GM21786 (cell line): ENCODE results near the gene MINDY4B.
"Not testable (repeated sequence)": the region's sequence is repeated elsewhere in the genome, so short reads cannot be mapped to it uniquely, and the experiment has no call there.

Experiments
- ATAC-seq: cut with Tn5 transposase; IDR thresholded peaks from one replicate; pipeline ENCODE4 v1.9.1; 2021; ENCODE audit not compliant: unreplicated experiment

The MINDY4B gene

DNA sequence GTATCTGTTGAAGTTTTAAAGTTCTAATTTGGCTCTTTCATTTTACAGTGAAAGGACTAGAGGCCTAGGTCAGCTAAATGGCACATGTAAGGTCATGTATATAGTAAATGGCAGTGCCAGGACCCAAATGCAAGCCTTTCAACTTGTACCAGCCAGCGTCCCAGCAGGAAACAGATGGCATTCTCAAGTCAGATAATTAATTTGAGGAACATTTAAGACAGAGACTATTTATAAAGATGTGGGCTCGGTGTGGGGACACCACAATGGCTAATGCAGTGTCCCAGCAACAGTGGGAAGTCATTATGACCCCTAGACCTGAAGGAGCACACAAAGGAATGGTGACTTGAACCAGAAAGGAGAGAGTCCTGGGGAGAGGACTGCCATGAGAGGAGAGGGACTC is 6.1 kb downstream of the MINDY4B start:
- ATAC-seq = no peak

DNA sequence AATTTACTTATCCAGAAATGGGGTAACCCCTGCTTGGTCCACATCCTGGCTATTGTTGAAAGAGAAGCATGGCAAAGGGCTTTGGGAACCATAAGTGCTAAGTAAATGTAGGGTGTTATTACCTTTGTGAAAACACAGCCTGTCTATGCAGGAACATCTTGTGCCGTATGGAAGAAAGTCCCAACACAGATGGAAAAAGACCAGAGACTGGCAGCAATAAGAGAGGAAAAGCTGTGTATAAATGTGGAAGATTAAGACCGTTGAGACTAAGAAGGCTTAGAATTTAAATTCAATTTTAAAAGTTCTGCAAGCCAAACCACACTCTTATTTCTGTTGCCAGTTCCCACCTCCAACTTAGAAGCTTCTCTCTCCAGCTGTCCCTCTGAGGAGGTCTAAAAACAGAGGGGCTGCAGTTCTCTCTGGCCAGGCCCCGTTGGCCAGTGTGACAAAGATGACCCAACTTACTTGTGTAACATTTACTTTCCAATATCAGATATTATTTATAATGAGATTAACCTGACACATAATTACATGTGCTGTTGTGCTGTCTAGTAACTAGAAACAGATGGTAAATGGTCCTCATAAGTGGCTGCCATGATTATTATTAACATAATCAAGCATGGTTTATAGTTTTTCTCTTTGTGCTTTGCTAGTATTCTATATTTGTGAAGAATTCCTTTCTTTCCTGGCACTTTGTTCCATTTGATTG is 7.0 kb downstream of the MINDY4B start:
- ATAC-seq = no peak

DNA sequence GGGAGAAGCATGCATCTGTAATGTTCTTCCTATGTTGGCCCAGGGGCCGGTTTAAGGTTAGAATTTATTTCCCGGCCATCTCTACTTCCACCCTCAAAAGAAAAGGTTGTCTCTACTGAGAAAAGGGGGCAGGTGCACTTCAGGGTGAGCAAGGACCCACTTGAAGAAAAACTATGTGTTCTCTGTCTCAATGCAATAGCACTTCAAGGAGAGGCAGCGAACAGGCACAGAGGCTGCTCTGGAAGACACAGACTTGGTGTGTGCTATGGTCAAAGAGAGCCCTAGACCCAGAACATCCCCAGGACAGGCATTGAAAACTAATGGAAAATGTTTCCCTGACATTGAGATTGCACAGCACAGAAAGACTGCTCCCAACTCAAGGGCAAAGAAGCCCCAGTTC is 7.6 kb downstream of the MINDY4B start:
- ATAC-seq = no peak

DNA sequence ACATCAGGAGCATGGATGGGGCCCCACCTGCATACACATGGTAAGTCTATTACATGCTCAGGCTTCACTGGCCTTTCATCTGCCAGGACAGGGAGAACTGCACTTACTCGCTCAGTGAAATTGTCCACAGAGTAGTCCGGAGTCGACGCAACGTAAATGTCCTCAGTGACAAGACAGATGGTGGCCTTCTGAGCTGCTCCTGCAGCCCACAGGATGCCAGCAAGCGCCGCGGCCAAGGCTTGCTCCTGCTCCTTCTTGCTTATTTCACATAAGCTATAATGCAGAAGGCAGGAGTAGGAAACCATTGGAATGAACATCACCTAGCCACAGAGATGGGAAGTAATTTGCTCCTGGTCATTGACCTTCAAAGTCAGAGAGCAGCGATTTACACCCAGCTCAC is 14.4 kb downstream of the MINDY4B start:
- ATAC-seq = no peak

DNA sequence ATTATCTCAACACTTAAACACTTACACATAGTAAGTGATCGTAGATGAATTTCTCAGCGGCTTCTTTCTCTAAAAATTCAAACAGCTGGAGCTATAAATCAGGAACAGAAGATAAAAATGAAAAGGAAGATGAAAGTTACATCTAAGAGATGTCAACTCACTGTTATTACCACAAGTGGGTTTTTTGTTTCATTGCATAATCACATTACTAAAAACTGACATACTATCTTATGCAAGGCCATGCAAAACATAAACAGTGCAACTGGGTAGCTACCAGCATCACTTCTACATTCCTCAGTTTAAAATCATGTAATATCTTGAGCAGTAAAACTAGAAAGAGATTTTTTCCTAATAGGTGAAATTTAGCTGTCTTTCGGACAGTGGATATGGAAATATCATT is 14.9 kb downstream of the MINDY4B start:
- no peak for ATAC-seq

DNA sequence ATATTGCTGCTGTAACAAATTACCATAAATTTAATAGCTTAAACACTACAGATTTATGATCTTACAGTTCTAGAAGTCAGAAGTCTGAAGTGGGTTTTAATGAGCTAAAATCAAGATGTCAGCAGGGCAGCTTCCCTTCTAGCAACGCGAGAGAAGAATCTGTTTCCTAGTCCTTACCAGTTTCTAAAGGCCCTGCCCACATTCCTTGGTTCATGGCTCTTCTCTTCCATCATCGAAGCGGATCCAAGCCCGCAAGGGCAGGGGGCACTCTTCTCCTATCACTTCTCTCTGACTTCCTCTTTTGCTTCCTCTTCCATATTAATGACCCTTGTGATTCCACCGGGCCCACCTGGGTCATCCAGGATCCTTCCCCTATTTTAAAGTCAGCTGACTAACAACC is 16.1 kb downstream of the MINDY4B start:
- no peak for ATAC-seq

DNA sequence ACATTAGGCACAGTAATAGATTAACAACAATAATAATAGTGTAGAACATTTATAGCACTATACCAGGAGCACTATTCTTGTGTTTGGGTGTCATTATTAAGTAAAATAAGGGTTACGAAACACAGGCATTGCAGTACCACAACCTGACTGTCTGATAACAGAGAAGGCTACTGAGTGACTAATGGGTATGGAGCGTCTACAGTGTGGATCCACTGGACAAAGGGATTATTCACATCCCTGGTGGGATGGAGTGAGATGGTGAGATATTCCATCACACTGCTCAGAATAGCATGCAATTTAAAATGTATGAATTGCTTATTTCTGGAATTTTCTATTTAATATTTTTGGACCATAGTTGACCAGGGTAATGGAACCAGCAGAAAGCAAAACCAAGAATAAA is 18.2 kb downstream of the MINDY4B start:
- no peak for ATAC-seq

DNA sequence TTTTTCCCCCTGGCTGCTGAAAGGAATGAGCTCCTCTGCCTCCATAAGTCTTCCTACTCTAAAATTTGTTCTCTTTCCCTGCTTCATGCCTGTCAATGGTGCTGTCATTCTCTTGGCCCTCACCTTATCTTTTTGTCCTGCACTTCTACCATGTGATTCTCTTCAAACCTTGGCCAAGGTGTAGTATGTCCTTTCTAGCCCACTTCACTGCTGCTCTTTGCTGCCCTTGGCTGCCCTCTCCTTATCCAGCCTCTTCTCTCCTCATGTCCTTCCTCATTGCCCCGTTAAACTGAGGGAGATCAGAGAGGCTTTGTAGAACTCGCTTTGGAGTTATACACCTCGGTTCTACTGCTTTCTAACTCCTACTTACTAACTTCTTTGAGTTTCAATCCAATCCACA is 19.7 kb downstream of the MINDY4B start:
- no peak for ATAC-seq

DNA sequence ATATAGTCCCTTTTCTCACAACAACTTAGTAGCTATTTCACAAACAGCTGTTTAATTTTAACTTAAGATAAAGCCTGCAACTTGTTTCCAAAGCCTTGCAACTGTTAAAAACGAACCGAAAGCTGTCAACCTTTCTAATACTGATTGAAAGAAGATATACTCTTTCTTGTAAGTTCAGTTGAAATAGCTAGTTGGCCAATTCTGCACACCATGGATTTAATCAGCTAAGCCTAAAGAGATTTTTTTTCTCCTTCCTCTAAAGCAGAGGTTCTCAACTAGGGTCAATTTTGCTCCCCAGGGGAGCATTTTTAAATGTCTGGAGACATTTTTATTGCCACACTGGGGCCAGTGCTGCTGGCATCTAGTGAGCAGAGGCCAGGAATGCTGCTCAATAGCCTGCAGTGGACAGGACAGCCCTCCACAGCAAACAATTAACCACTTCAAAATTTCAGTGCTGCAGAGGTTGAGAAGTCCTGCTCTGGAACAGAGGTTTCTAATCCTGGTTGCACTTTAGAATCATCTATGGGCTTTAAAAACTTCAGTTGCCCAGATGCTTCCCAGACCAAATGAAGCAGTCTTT is 26.2 kb downstream of the MINDY4B start:
- no peak for ATAC-seq

DNA sequence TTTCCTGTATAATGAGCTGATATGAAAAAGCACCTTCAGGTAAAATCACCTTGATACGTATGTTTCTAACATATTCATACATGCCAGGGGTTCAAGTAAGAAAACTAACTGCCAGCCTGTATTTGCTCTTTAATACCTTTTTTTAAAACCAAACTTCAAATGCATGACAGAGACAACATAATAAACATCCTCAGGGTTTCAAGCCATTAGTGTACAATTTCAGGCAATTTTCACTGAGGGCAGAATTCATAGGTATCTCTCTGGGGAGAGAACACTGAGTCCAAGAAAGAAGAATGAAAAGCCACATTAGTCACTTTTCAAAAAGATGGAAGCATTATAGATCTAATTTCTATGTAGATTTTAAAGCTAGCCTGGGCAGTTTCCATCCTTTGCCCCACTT is 26.9 kb downstream of the MINDY4B start:
- no peak for ATAC-seq

DNA sequence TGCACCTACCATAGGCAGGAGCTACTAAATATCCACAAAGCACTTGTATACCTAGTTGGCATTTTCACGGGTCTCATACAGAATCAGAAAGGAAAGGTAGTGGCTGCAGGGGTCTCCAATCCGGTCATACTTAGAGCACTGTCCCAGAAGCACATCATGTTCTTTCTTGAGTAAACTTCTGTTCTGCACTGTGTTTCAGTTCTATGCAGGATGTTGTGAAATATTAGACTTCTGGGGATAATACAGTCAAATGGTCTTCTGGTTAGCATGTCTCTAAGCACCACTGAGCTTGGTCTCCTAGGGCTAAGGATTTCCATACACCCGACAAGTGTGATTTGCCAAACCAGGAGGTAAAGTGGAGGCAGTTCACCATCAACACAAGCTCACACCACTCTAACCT is 27.9 kb downstream of the MINDY4B start:
- ATAC-seq = no peak

DNA sequence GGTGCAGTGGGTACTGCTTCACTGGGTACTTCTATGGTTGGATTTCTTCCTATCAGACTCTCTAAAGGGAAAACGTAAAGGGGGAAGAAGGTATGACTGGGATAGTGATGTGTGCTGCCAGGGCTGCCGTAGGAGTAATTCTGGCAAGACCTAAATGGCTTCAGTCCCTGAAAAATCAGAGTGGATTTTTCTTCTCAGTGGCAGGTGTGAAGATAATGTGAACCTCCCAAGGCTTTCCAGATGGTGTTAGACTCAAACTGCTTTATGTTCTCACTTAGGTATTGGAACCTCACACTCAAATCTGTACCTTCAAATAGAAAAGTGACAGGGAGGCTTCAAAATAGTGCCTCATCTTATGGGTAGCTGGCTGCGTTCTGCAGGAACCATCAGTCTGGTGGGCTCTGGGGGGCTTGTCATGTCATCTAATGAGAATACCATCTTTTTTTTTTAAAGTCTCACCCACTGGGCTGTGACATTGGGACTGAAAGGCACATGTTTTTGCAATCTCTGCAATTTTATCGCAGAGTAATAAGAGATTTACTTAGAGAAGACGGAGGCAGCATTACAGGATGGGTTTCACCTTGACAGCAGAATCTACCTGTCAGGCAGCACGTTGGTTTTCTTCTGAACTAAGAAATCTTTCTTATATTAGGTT is 28.5 kb downstream of the MINDY4B start:
- ATAC-seq = no peak

DNA sequence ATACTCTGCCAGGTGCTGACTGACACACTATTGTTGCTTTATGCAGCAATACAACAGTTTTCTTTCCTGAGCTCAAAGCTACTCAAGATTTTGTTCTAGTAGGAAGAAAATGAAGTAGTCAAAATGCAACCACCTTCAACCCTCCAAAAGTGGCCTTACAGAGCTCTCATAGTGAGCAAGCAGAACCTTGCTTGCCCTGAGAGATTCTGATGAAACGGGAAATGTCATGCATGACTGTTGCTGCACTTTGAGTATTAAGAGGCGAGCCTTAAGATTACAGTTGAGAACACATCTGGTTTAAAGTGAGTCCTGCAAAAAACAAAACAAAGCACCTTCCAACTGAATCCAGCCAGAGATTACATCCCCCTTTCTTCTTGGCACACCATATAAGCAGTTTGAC is 29.7 kb downstream of the MINDY4B start:
- ATAC-seq = no peak

DNA sequence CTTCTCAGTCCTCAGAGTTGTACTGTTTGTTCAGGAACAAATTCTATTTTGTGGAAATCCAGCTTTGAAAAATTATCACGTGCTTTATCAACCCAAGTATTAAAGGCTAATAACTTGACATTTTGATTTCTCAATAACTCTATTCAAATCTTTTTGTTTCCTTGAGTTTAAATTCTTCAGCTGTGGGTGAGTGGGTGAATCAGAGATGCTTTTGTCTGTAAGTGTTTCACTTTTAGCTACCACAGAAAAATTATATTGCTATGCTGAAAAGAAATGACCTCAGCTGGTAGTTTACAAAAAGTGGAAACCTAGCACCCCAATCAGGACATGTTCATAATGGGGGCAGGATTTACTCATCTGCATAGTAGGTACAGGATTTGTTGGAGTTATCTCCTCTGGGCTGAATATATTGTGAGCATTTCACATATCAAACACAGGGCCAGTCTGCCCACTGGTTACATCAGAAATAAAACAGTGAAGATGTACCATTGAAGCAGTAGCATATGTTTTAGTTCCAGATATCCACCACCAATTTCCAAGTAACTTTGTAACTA is 30.5 kb downstream of the MINDY4B start:
- ATAC-seq = no peak

DNA sequence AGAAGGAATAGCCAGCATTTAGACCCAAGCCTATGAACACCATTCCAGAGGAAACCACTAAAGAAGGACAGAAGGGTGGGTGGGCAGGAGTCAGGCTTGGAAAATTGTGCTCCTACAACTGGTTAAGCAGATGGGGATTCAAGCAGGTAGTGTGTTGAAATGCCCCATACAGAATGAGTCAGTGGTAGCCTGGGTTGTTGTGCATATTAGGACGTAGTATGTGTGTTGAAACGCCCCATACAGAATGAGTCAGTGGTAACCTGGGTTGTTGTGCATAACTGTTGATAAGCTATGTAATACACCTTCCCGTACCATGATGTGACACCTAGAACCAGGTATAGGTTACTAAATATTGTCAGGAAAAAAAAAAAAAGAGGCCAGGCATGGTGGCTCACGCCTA is 34.0 kb downstream of the MINDY4B start:
- ATAC-seq = no peak

DNA sequence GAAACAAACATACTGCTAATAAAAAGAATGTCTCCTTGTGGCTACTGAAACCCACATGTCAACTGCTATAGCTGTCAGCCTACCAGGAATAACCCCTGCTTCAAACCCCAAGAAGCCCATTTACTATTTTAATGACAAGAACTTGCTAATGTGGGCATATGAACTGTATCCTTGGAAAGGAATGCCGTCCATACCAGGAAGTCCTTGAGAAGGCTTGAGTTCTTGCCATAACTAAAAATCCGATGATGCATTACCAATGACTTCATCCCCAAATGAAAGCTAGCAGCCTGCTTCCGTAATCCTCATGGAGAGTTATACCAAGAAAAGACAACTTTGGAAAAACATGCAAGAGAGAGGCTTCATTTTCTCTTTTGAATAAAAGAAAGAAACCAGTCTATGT is 34.8 kb downstream of the MINDY4B start:
- ATAC-seq = no peak

DNA sequence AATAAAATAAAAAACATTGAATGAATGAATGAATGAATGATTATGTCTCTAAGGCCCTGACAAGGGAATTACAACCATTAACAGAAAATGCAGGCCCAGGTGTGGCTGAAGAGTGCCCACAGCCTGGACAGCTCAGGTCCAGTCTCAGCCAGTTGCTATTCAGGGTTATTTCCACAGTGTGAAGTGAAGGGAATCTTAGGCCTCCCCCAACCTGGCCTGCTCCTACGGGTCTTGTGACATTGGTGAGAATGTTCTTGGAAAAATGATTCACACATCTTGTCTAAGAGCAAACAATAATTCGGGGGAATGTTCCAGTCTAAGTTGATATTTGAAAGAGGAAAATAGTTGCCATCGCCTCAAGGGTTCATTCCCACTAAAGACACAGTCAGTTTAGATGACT is 37.0 kb downstream of the MINDY4B start:
- ATAC-seq = no peak

DNA sequence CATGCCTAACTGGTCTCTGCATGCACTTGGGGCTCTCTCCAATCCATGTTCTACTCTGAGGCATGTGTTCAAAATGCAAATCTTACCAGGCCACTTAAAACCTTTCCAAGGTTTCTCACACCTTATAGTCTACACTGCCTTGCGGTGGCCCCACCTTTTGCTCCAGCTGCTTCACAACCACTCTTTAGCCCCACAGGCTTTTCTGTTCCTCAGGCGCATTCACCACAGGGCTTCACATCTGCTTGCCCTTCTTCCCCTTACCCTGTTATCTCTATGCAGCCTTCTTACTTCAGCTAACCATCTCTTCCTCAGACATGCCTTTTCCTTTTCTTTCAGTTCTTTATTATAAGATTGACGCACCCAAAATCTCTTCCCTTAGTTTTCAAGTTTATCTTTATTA is 37.8 kb downstream of the MINDY4B start:
- ATAC-seq = no peak

DNA sequence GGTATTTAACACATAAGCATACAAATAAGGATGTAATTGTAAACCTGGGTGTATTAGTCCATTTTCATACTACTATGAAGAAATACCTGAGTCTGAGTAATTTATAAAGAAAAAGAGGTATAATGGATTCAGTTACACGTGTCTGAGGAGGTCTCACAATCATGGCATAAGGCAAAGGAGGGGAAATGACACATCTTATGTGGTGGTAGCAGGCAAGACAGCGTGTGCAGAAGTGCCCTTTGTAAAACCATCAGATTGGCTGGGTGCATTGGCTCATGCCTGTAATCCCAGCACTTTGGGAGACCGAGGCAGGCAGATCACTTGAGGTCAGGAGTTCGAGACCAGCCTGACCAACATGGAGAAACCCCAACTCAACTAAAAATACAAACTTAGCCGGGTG is 41.3 kb downstream of the MINDY4B start:
- ATAC-seq = not testable (repeated sequence)

DNA sequence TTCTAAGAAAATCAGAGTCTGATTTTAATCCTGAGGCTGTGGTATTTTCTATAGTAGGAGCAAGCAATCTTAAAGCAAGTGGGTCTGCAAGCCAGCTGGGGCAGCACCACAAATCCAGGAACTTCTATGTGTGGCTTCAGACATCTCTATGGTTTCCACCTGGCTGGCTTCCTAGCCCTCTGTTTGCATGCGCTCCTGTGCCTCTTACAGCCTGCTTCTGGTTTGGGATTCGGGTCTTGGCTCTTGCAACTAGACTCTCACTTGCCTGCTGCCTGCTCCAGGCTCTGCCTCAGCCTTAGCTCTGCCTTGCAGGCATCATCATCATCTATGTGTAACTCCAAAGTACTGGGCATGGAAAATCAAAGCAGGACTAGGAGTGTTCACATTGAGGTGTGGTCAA is 43.4 kb downstream of the MINDY4B start:
- ATAC-seq = no peak

DNA sequence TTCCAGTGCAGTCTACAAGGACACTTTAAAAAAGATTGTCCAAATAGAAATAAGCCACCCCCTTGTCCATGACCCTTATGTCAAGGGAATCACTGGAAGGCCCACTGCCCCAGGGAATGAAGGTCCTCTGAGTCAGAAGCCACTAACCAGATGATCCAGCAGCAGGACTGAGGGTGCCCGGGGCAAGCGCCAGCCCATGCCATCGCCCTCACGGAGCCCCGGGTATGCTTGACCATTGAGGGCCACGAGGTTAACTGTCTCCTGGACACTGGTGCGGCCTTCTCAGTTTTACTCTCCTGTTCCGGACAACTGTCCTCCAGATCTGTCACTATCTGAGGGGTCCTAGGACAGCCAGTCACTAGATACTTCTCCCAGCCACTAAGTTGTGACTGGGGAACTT is 47.3 kb downstream of the MINDY4B start:
- ATAC-seq = not testable (repeated sequence)

DNA sequence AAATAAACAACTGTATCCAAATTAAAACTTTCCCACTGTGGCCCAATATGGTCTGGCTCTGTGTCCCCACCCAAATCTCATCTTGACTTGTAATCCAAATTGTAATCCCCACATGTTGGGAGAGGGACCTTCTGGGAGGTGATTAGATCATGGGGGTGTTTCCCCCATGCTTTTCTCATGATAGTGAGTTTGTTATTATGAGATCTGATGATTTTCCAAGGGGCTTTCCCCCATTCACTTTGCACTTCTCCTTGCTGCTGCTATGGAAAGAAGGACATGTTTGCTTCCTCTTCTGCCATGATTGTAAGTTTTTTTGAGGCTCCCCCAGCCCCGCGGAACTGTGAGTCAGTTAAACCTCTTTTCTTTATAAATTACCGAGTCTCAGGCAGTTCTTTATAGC is 55.0 kb downstream of the MINDY4B start:
- no peak for ATAC-seq
